ENCODE data around the gene CD3D. TPM values are rescaled to one million over a fixed set of nuclear protein-coding genes. Genes with fewer than 3 reads are reported as not detected.

CD3D gene
- total RNA-seq, 2 experiments from 2014 or later = not detected

DNA sequence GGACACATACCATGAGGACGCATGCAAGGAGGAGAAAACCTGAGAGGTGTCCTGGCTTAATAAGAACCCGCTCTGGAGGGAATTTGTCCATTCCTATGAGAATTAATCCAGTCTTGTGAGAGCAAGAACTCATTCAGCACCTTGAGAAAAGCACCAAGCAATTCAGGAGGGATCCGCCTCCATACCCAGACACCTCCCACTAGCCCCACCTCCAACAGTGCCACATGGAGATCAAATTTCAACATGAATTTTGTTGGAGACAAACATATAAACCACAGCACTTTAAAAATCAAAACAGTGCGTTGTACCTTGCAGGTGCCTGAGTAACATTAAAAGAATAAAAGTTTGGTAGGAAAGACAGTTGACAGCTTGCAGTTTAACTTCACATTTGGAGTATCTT is 28.3 kb upstream of the CD3D start:
- peaks cover 99% of the 10 kb centered on the region for H3K36me3 ChIP-seq (ENCODE audit: insufficient read depth, low read length)
- intact Hi-C loops (cut with micrococcal nuclease; ENCODE audit: unreplicated experiment) = no loop called here

DNA sequence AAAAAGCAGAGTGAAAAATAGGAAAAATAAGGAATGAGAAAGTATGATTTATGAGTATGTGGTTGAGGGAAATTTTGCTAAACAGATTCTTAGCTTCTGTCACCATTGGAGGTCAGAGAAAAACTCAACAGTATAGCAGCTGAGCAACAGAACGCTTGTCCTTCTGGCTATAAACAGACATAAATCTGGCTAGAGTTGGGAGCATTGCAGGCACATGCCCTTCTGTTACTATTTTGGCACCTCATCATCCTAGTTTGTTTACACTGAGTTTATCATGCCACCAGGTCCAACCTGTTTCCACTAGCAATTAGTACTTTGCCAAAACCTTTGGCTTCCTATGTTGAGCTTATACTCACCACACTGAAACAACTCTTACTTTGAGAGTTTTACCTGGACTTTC is 23.8 kb upstream of the CD3D start:
- Histone ChIP-seq H3K4me1 (ENCODE audit: insufficient read depth, low read length, poor library complexity, severe bottlenecking) (no peaks in the 10 kb centered on the region), H3K9me2 (ENCODE audit: insufficient read depth, low read length) (no peaks in the 10 kb centered on the region), H3K27ac (ENCODE audit: low read depth, low read length, poor library complexity, severe bottlenecking) (no peak overlapping the region), H4K20me1 (ENCODE audit: insufficient read depth, low read length) (no peaks in the 10 kb centered on the region), H3K36me3 (ENCODE audit: insufficient read depth, low read length) (peaks cover 86% of the 10 kb centered on the region), H2AFZ (ENCODE audit: low read length) (no peak overlapping the region), H3K9me3 (ENCODE audit: low read length) (no peaks in the 10 kb centered on the region), H3K4me2 (ENCODE audit: low read length) (no peak overlapping the region), H3K79me2 (ENCODE audit: insufficient read depth, low read depth, low read length) (peaks cover 32% of the 10 kb centered on the region), H3K4me3 (ENCODE audit: low read depth, low read length, poor library complexity, severe bottlenecking) (no peak overlapping the region)
- no peak for TF ChIP-seq EZH2phosphoT487 (IDR thresholded peaks at IDR 0.05; ENCODE audit: borderline replicate concordance, low read depth, low read length)
- TF ChIP-seq, protein P1, sequence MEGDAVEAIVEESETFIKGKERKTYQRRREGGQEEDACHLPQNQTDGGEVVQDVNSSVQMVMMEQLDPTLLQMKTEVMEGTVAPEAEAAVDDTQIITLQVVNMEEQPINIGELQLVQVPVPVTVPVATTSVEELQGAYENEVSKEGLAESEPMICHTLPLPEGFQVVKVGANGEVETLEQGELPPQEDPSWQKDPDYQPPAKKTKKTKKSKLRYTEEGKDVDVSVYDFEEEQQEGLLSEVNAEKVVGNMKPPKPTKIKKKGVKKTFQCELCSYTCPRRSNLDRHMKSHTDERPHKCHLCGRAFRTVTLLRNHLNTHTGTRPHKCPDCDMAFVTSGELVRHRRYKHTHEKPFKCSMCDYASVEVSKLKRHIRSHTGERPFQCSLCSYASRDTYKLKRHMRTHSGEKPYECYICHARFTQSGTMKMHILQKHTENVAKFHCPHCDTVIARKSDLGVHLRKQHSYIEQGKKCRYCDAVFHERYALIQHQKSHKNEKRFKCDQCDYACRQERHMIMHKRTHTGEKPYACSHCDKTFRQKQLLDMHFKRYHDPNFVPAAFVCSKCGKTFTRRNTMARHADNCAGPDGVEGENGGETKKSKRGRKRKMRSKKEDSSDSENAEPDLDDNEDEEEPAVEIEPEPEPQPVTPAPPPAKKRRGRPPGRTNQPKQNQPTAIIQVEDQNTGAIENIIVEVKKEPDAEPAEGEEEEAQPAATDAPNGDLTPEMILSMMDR (conservative IDR thresholded peaks at IDR 0.05; ENCODE audit: low read length) = no peak
- POLR2A ChIA-PET = interaction anchor here (1.9 kb wide), 1 partner anchor 9 kb away, joined by 8 read pairs; no protein-coding TSS in a partner anchor
- no peak for DNase-seq (ENCODE audit: low spot score)
- BruUV-seq (replicated peaks) = no TSS peak
- intact Hi-C loops (cut with micrococcal nuclease; ENCODE audit: unreplicated experiment) = no loop called here
- CTCF ChIA-PET (ENCODE audit: unreplicated experiment) = interaction anchor here (0.6 kb wide), 1 partner anchor 185 kb away, joined by 3 read pairs; no protein-coding TSS in a partner anchor

More for the DNA sequence above, 28.3 kb upstream of the CD3D start:
- DNase-seq (ENCODE audit: low spot score) = no peak
- ChIA-PET CTCF (ENCODE audit: unreplicated experiment) (no interaction called here), POLR2A (no interaction called here)
- no peak overlapping the region for H3K27ac ChIP-seq (ENCODE audit: low read depth, low read length, poor library complexity, severe bottlenecking)
- no peaks in the 10 kb centered on the region for H4K20me1 ChIP-seq (ENCODE audit: insufficient read depth, low read length)
- H3K9me3 ChIP-seq (ENCODE audit: low read length) = no peaks in the 10 kb centered on the region
- H3K9me2 ChIP-seq (ENCODE audit: insufficient read depth, low read length) = no peaks in the 10 kb centered on the region
- BruUV-seq (replicated peaks) = no TSS peak
- H3K4me2 ChIP-seq (ENCODE audit: low read length) = no peak overlapping the region
- no peaks in the 10 kb centered on the region for H3K79me2 ChIP-seq (ENCODE audit: insufficient read depth, low read depth, low read length)
- no peak overlapping the region for H3K4me3 ChIP-seq (ENCODE audit: low read depth, low read length, poor library complexity, severe bottlenecking)
- H2AFZ ChIP-seq (ENCODE audit: low read length) = no peak overlapping the region
- H3K4me1 ChIP-seq (ENCODE audit: insufficient read depth, low read length, poor library complexity, severe bottlenecking) = no peaks in the 10 kb centered on the region
- TF ChIP-seq, protein P1 (conservative IDR thresholded peaks at IDR 0.05; ENCODE audit: low read length) = no peak
- TF ChIP-seq EZH2phosphoT487 (IDR thresholded peaks at IDR 0.05; ENCODE audit: borderline replicate concordance, low read depth, low read length) = no peak

DNA sequence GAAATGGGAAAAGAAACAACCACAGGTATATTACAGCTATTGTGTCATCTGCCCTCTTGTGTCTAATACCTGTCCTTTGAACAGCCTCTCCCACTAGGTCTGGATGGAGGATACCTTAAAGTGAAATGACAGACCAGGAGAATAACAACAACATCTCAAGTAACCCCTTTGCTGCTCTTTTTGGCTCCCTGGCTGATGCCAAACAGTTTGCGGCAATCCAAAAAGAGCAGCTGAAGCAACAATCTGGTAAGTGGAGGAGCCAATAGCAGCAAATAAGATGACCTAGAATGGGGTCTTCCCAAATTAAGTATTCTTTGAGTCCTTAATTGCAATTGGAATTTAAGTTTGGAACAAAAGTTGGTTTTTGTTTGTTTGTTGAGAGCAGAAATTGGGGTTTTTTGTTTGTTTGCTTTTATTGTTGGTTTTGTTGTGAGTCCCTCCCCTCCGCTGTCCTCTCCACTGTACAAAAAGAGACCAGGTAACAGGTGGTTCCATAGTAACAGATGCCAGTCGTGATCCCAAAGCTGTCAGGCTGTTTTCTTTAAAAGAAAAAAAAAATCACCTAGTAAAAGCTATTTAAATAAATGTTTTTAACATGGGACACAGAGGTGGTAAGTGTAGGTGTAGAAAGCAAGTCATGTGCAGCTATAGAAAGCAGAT is 22.6 kb upstream of the CD3D start:
- no peak for DNase-seq (ENCODE audit: low spot score)
- Histone ChIP-seq H3K4me1 (ENCODE audit: insufficient read depth, low read length, poor library complexity, severe bottlenecking) (peaks cover 12% of the 10 kb centered on the region), H3K9me2 (ENCODE audit: insufficient read depth, low read length) (no peaks in the 10 kb centered on the region), H3K79me2 (ENCODE audit: insufficient read depth, low read depth, low read length) (peaks cover 44% of the 10 kb centered on the region), H4K20me1 (ENCODE audit: insufficient read depth, low read length) (no peaks in the 10 kb centered on the region), H3K4me2 (ENCODE audit: low read length) (no peak overlapping the region), H3K27ac (ENCODE audit: low read depth, low read length, poor library complexity, severe bottlenecking) (no peak overlapping the region), H3K4me3 (ENCODE audit: low read depth, low read length, poor library complexity, severe bottlenecking) (no peak overlapping the region), H2AFZ (ENCODE audit: low read length) (no peak overlapping the region), H3K9me3 (ENCODE audit: low read length) (no peaks in the 10 kb centered on the region), H3K36me3 (ENCODE audit: insufficient read depth, low read length) (peaks cover 74% of the 10 kb centered on the region)
- ChIA-PET POLR2A (interaction anchor here (0.5 to 1.9 kb wide), 5 partner anchors 8 to 183 kb away, joined by 4 to 8 read pairs (median 4); no protein-coding TSS in a partner anchor), CTCF (ENCODE audit: unreplicated experiment) (no interaction called here)
- TF ChIP-seq, protein P1 (conservative IDR thresholded peaks at IDR 0.05; ENCODE audit: low read length) = no peak
- TF ChIP-seq EZH2phosphoT487 (IDR thresholded peaks at IDR 0.05; ENCODE audit: borderline replicate concordance, low read depth, low read length) = no peak
- no TSS peak for BruUV-seq (replicated peaks)
- intact Hi-C loops (cut with micrococcal nuclease; ENCODE audit: unreplicated experiment) = loop anchor here (5.0 kb wide), 1 partner anchor 72 kb away; the partner anchor contains the start of gene KMT2A
